ENCODE measurements around the gene TMEM37.
"Not testable (repeated sequence)": the region's sequence is repeated elsewhere in the genome, so short reads cannot be mapped to it uniquely, and the experiment has no call there.

The TMEM37 gene

GRCh38 chr2:119393971-119394748 lies 37.5 kb upstream of the TMEM37 start:
- no peak overlapping the region for H3K4me3 ChIP-seq (ENCODE audit: low read depth, low read length)
- TF ChIP-seq CTCF (IDR thresholded peaks at IDR 0.05; ENCODE audit: low read depth, low read length) = no peak

- H3K4me3 ChIP-seq (ENCODE audit: low read depth, low read length) = no peak overlapping the region
- TF ChIP-seq CTCF (IDR thresholded peaks at IDR 0.05; ENCODE audit: low read depth, low read length) = no peak
Observed at GRCh38 chr2:119397196-119397595, 34.5 kb upstream of the TMEM37 start.

- no peak for TF ChIP-seq CTCF (IDR thresholded peaks at IDR 0.05; ENCODE audit: low read depth, low read length)
- H3K4me3 ChIP-seq (ENCODE audit: low read depth, low read length) = no peak overlapping the region
Observed at GRCh38 chr2:119402106-119402505, 29.5 kb upstream of the TMEM37 start.

GRCh38 chr2:119402645-119403560 lies 28.8 kb upstream of the TMEM37 start:
- no peak for TF ChIP-seq CTCF (IDR thresholded peaks at IDR 0.05; ENCODE audit: low read depth, low read length)
- no peak overlapping the region for H3K4me3 ChIP-seq (ENCODE audit: low read depth, low read length)

GRCh38 chr2:119403618-119404017 lies 28.0 kb upstream of the TMEM37 start:
- H3K4me3 ChIP-seq (ENCODE audit: low read depth, low read length) = not testable (repeated sequence)

GRCh38 chr2:119405151-119405550 lies 26.5 kb upstream of the TMEM37 start:
- TF ChIP-seq CTCF (IDR thresholded peaks at IDR 0.05; ENCODE audit: low read depth, low read length) = no peak
- H3K4me3 ChIP-seq (ENCODE audit: low read depth, low read length) = no peak overlapping the region

GRCh38 chr2:119407430-119408220 lies 24.0 kb upstream of the TMEM37 start:
- peak; percentile 67 for TF ChIP-seq CTCF (IDR thresholded peaks at IDR 0.05; ENCODE audit: low read depth, low read length)
- no peak overlapping the region for H3K4me3 ChIP-seq (ENCODE audit: low read depth, low read length)

Measured in WI38 (cell line).